ENCODE data around the gene IL31.
A peak's percentile ranks its signal among the peaks of the same experiment; 100 is the strongest.

IL31 gene

GRCh38 chr12:122190842-122191668 lies 17.0 kb upstream of the IL31 start:
- Histone ChIP-seq H3K4me3 (no peak overlapping the region), H3K27me3 (peaks cover 0 to 28% of the 10 kb centered on the region in 2 donors), H3K9me3 (peaks cover 0 to 5% (median 0%) of the 10 kb centered on the region in 3 donors), H3K36me3 (no peaks in the 10 kb centered on the region), H3K27ac (no peak overlapping the region), H3K4me1 (no peaks in the 10 kb centered on the region)
- intact Hi-C loops (cut with DNase I; ENCODE audit: low total_unique reads) = no loop called here
- peak; percentile 36 to 40 for TF ChIP-seq CTCF (IDR thresholded peaks at IDR 0.05)
- no peak for DNase-seq

- H3K36me3 ChIP-seq = no peaks in the 10 kb centered on the region
- no peak overlapping the region for H3K4me3 ChIP-seq
- no peak for TF ChIP-seq CTCF (IDR thresholded peaks at IDR 0.05)
- no peak overlapping the region for H3K27ac ChIP-seq
- peaks cover 0 to under 1% (median 0%) of the 10 kb centered on the region in 3 donors for H3K9me3 ChIP-seq
- intact Hi-C loops (cut with DNase I; ENCODE audit: low total_unique reads) = no loop called here
- no peak for DNase-seq
- H3K4me1 ChIP-seq = no peaks in the 10 kb centered on the region
- peaks cover 0 to 28% of the 10 kb centered on the region in 2 donors for H3K27me3 ChIP-seq
Observed at GRCh38 chr12:122189626-122190475, 15.8 kb upstream of the IL31 start.

- TF ChIP-seq CTCF (IDR thresholded peaks at IDR 0.05) = no peak
- Histone ChIP-seq H3K4me1 (peaks cover 0 to 10% (median 9%) of the 10 kb centered on the region in 4 donors), H3K27ac (no peak overlapping the region), H3K4me3 (no peak overlapping the region), H3K27me3 (peaks cover 0 to 44% of the 10 kb centered on the region in 2 donors), H3K9me3 (no peaks in the 10 kb centered on the region), H3K36me3 (no peaks in the 10 kb centered on the region)
- DNase-seq = no peak
- intact Hi-C loops (cut with DNase I; ENCODE audit: low total_unique reads) = no loop called here
Observed at GRCh38 chr12:122187466-122187865, 13.4 kb upstream of the IL31 start.

GRCh38 chr12:122185494-122186082 lies 11.6 kb upstream of the IL31 start:
- Histone ChIP-seq H3K4me1 (peaks cover 0 to 10% (median 9%) of the 10 kb centered on the region in 4 donors), H3K9me3 (no peaks in the 10 kb centered on the region), H3K27me3 (peaks cover 0 to 39% of the 10 kb centered on the region in 2 donors), H3K4me3 (no peak overlapping the region), H3K27ac (no peak overlapping the region), H3K36me3 (no peaks in the 10 kb centered on the region)
- no peak for DNase-seq
- intact Hi-C loops (cut with DNase I; ENCODE audit: low total_unique reads) = no loop called here
- TF ChIP-seq CTCF (IDR thresholded peaks at IDR 0.05) = no peak

- Histone ChIP-seq H3K9me3 (no peaks in the 10 kb centered on the region), H3K27me3 (peaks cover 0 to 35% of the 10 kb centered on the region in 2 donors), H3K36me3 (no peaks in the 10 kb centered on the region), H3K4me3 (no peak overlapping the region), H3K27ac (no peak overlapping the region), H3K4me1 (peaks cover 0 to 10% (median 9%) of the 10 kb centered on the region in 4 donors)
- no peak for TF ChIP-seq CTCF (IDR thresholded peaks at IDR 0.05)
- no peak for DNase-seq
- intact Hi-C loops (cut with DNase I; ENCODE audit: low total_unique reads) = no loop called here
Observed at GRCh38 chr12:122185079-122185478, 11.1 kb upstream of the IL31 start.
